PC-9 (cell line): ENCODE data around the gene SLC1A5. TPM values are rescaled to one million over a fixed set of nuclear protein-coding genes. Genes with fewer than 3 reads are reported as not detected.
A peak's percentile ranks its signal among the peaks of the same experiment; 100 is the strongest.

ENCODE experiments used
- BruUV-seq: library from RNA; stranded (reverse); fragments of 400-500 nt; replicated peaks from 2 replicates; lab custom pipeline; 2021; lab: Mats Ljungman, UMichigan
- CTCF ChIA-PET: fragments of 300-600 bp; sonication (Branson Sonifier 250); formaldehyde crosslinking; loops from one replicate; lab custom pipeline; 2022; ENCODE audit warnings: antibody characterized with exemption; lab: Charles Lee
- POLR2A ChIA-PET: fragments of 300-600 bp; sonication (Branson Sonifier 250); formaldehyde crosslinking; loops from one replicate; lab custom pipeline; 2022; ENCODE audit warnings: antibody characterized with exemption; ENCODE audit not compliant: unreplicated experiment; lab: Charles Lee
- DNase-seq, 2 experiments: peaks; one replicate each; pipeline versions ENCODE4 v3.0.0 to v3.0.0-alpha.2; 2015 to 2022; ENCODE audit warnings: mixed read lengths in 1 of 2
- H2AFZ ChIP-seq: fragments of 200-600 bp; sonication (generic); 2 replicates; pipeline ENCODE4 v1.8.1; 2017; ENCODE audit warnings: antibody characterized with exemption
- H3F3A ChIP-seq: fragments of 200-600 bp; sonication (generic); 2 replicates; pipeline ENCODE4 v1.8.1; 2017; ENCODE audit warnings: antibody characterized with exemption, mild to moderate bottlenecking, low read depth; ENCODE audit not compliant: insufficient read depth
- H3K27ac ChIP-seq: fragments of 200-600 bp; sonication (generic); 2 replicates; pipeline ENCODE4 v1.6.1; 2016; ENCODE audit warnings: mixed run types
- H3K27me3 ChIP-seq: fragments of 200-600 bp; sonication (generic); 2 replicates; pipeline ENCODE4 v1.6.1; 2016; ENCODE audit warnings: low read depth, mixed run types; ENCODE audit not compliant: insufficient read depth
- H3K36me3 ChIP-seq: fragments of 200-600 bp; sonication (generic); 2 replicates; pipeline ENCODE4 v1.6.1; 2016; ENCODE audit warnings: low read depth, mixed run types
- H3K4me1 ChIP-seq: fragments of 200-600 bp; sonication (generic); replicated peaks from 2 replicates; pipeline ENCODE4 v1.6.1; 2016; ENCODE audit warnings: mixed run types; ENCODE audit not compliant: insufficient read depth
- H3K4me2 ChIP-seq: fragments of 200-600 bp; sonication (generic); 2 replicates; pipeline ENCODE4 v1.6.1; 2017; ENCODE audit warnings: mixed run types
- H3K4me3 ChIP-seq: fragments of 200-600 bp; sonication (generic); 2 replicates; pipeline ENCODE4 v1.6.1; 2016; ENCODE audit warnings: mixed run types
- H3K79me2 ChIP-seq: fragments of 200-600 bp; sonication (generic); 2 replicates; pipeline ENCODE4 v1.6.1; 2017; ENCODE audit warnings: low read depth, mixed run types
- H3K9me2 ChIP-seq: fragments of 200-600 bp; sonication (generic); 2 replicates; pipeline ENCODE4 v1.8.1; 2017; ENCODE audit warnings: mild to moderate bottlenecking; ENCODE audit not compliant: insufficient read depth
- H3K9me3 ChIP-seq: fragments of 200-600 bp; sonication (generic); 2 replicates; pipeline ENCODE4 v1.8.1; 2016; ENCODE audit warnings: low read depth; ENCODE audit not compliant: insufficient read depth
- H4K20me1 ChIP-seq: fragments of 200-600 bp; sonication (generic); 2 replicates; pipeline ENCODE4 v1.8.1; 2017; ENCODE audit not compliant: insufficient read depth
- CTCF ChIP-seq: fragments of 200-600 bp; sonication (generic); conservative IDR thresholded peaks from 2 replicates; pipeline ENCODE4 v1.6.1; 2017; ENCODE audit warnings: mixed run types, antibody characterized with exemption, mild to moderate bottlenecking, moderate library complexity
- EZH2 ChIP-seq: fragments of 200-600 bp; sonication (generic); IDR thresholded peaks from 2 replicates; pipeline ENCODE4 v1.8.0; 2017; ENCODE audit warnings: antibody characterized with exemption, low read depth
- intact Hi-C: fragments of 100-400 bp; cut with micrococcal nuclease; formaldehyde crosslinking; loops from one replicate; pipeline ENCODE4 v1.10.0; 2022; ENCODE audit not compliant: unreplicated experiment
- total RNA-seq: library from RNA; stranded (reverse); gene quantifications from 2 replicates; pipeline ENCODE4 v1.2.3, GENCODE V29; 2021

SLC1A5 gene
- total RNA-seq, 1 experiment from 2014 or later = 264 TPM

GRCh38 chr19:46756544-46756888, 31.9 kb downstream of the SLC1A5 start:
- no TSS peak for BruUV-seq
- H3K9me3 ChIP-seq = no peaks in the 10 kb centered on the region
- intact Hi-C loops = loop anchor here (10.0 kb wide), 2 partner anchors 238 to 278 kb away; no protein-coding TSS in a partner anchor
- peaks cover 7% of the 10 kb centered on the region; the same call in 1 of the 2 replicates for H4K20me1 ChIP-seq
- no peaks in the 10 kb centered on the region for H3K27me3 ChIP-seq
- ChIA-PET POLR2A (no interaction called here), CTCF (no interaction called here)
- H3K4me1 ChIP-seq = no peaks in the 10 kb centered on the region
- H3K36me3 ChIP-seq = no peaks in the 10 kb centered on the region
- no peak overlapping the region for H3K4me3 ChIP-seq
- H3K79me2 ChIP-seq = no peaks in the 10 kb centered on the region
- peak in 1 of 2 experiments; percentile 5 for DNase-seq
- no peak overlapping the region for H3K27ac ChIP-seq
- H3K4me2 ChIP-seq = no peak overlapping the region
- no peak overlapping the region for H2AFZ ChIP-seq
- peaks cover 35% of the 10 kb centered on the region; the same call in 1 of the 2 replicates for H3F3A ChIP-seq
- no peak for TF ChIP-seq EZH2
- no peak for TF ChIP-seq CTCF
- no peaks in the 10 kb centered on the region for H3K9me2 ChIP-seq

GRCh38 chr19:46755853-46756543, 32.4 kb downstream of the SLC1A5 start:
- TF ChIP-seq CTCF = no peak
- TF ChIP-seq EZH2 = no peak
- no peak for DNase-seq
- Histone ChIP-seq H3K36me3 (no peaks in the 10 kb centered on the region), H2AFZ (no peak overlapping the region), H3K9me2 (no peaks in the 10 kb centered on the region), H3K4me3 (no peak overlapping the region), H3K4me2 (no peak overlapping the region), H3K4me1 (no peaks in the 10 kb centered on the region), H3K27ac (no peak overlapping the region), H3K27me3 (no peaks in the 10 kb centered on the region), H3K79me2 (no peaks in the 10 kb centered on the region), H4K20me1 (peaks cover 7% of the 10 kb centered on the region; the same call in 1 of the 2 replicates), H3K9me3 (no peaks in the 10 kb centered on the region), H3F3A (peaks cover 35% of the 10 kb centered on the region; the same call in 1 of the 2 replicates)
- CTCF ChIA-PET = no interaction called here
- BruUV-seq = no TSS peak
- POLR2A ChIA-PET = no interaction called here
- intact Hi-C loops = loop anchor here (10.0 kb wide), 2 partner anchors 239 to 279 kb away; no protein-coding TSS in a partner anchor

- Histone ChIP-seq H3K4me2 (no peak overlapping the region), H4K20me1 (peaks cover 7% of the 10 kb centered on the region; the same call in 1 of the 2 replicates), H3K27ac (no peak overlapping the region), H3K9me3 (no peaks in the 10 kb centered on the region), H3K27me3 (no peaks in the 10 kb centered on the region), H3K9me2 (no peaks in the 10 kb centered on the region), H3K4me3 (no peak overlapping the region), H2AFZ (no peak overlapping the region), H3K4me1 (no peaks in the 10 kb centered on the region), H3K79me2 (no peaks in the 10 kb centered on the region), H3F3A (peaks cover 35% of the 10 kb centered on the region; the same call in 1 of the 2 replicates), H3K36me3 (no peaks in the 10 kb centered on the region)
- intact Hi-C loops = loop anchor here (10.0 kb wide), 2 partner anchors 240 to 280 kb away; no protein-coding TSS in a partner anchor
- TF ChIP-seq EZH2 (no peak), CTCF (no peak)
- ChIA-PET CTCF (interaction anchor here (0.6 to 0.7 kb wide), 4 partner anchors 27 to 524 kb away, joined by 3 to 7 read pairs (median 4); no protein-coding TSS in a partner anchor), POLR2A (no interaction called here)
- no peak for DNase-seq
- no TSS peak for BruUV-seq
These were observed 33.1 kb downstream of the SLC1A5 start for GRCh38 chr19:46755077-46755852.
